NCI-H1417 (cell line): Measurements from ENCODE around the gene TNS4.

Experiments
- DNase-seq, 3 experiments: peaks; one replicate each; lab custom pipeline; 2025; lab: John Stamatoyannopoulos, UW

Gene TNS4

GRCh38 chr17:40457369-40457768, 44.1 kb downstream of the TNS4 start:
- no peak for DNase-seq

- DNase-seq: no peak
These were observed 44.9 kb downstream of the TNS4 start for GRCh38 chr17:40456396-40456951.

GRCh38 chr17:40454613-40454995, 46.8 kb downstream of the TNS4 start:
- peak in 1 of 3 experiments; percentile 15 for DNase-seq

DNA sequence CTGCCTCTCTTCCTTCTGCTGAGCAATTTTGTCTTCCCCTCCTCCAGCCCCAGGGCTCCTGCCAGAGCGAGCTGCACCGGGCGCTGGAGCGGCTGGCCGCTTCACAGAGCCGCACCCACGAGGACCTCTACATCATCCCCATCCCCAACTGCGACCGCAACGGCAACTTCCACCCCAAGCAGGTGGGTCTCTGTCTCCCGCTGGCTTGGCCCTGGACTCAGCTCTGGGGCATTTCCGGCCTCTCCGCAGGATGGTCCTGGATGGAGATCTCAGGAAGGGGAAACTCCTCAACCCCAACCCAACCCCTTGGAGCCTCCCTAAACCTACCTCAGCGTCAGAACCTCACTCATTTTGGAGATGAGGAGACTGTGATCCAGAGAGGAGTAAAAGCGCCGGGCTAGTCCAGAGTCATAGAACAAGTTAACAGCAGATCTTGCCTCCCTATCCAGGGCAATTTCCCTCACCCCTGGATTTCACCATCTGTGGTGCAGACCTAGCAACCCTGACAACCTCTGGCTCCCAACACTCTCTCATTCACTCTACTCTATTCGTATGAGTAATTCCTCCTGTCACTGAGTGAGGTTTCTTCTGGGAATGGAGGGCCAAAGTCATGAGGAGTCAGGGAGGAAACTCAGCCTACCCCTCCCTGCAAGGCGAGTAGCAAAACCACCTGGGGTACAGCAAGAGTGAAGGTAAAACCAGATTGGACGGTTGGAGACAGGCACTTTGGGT, 47.4 kb downstream of the TNS4 start:
- no peak for DNase-seq

DNA sequence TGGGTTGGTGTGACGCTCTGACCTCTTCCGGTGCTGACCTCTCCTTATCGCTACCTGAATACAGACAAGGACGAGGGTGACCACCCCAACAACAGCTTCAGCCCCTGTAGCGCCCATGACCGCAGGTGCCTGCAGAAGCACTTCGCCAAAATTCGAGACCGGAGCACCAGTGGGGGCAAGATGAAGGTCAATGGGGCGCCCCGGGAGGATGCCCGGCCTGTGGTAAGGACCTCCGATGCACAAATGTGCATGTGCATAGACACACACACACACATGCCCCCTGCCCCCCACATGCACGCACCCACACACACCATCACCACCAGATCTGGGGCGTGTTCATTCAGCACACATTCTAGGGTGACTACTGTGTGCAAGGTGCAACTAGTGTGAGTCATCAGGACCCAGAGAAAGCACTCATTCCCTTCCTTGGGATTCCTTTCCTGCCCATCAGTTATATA, 48.5 kb downstream of the TNS4 start:
- no peak for DNase-seq

DNA sequence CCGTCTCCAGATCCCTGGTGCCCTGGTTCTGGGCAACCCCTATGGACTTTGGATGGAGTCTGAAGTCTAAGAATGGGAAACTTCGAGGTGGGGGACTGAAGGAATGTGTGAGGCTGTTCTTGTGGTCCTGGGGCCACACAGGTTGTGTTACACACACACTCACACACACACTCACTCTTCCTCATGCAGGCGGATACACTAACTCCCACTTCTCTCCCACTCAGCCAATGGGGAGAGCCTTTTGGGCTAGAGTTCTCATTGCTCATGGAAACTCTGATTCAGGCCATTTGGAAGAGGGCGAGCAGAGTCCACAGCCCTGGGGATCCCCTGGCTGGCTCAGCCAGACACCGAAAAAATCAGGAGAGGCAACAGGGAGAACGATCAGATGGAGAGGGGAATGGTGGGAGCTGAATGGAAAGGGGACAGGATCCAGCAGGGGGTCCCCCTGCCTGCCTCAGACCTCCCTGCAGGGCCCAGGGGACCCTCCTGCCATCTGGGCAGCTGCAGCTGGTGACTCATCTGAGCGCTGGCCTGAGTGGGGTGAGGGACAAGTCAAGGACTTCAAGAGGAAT, 49.1 kb downstream of the TNS4 start:
- no peak for DNase-seq

- DNase-seq: no peak
These were observed 50.0 kb downstream of the TNS4 start for GRCh38 chr17:40451420-40451819.

DNA sequence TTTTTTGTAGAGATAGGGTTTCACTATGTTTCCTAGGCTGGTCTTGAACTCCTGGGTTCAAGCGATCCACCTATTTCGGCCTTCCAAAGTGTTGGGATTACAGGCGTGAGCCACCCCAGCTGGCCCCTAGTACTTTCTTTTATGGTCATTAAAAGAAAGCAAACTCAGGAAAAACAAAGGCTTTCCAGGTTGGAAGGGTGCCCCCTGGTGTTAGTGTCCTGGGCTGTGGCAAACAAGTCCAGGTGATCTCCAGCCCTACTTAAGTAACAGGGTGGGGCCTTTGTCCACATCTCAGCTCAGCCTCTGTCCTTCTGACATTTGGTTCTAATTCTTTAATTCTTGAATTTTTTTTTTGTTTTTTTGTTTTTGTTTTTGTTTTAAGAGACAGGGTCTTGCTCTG, 51.2 kb downstream of the TNS4 start:
- DNase-seq: peak in 1 of 3 experiments; percentile 26

DNA sequence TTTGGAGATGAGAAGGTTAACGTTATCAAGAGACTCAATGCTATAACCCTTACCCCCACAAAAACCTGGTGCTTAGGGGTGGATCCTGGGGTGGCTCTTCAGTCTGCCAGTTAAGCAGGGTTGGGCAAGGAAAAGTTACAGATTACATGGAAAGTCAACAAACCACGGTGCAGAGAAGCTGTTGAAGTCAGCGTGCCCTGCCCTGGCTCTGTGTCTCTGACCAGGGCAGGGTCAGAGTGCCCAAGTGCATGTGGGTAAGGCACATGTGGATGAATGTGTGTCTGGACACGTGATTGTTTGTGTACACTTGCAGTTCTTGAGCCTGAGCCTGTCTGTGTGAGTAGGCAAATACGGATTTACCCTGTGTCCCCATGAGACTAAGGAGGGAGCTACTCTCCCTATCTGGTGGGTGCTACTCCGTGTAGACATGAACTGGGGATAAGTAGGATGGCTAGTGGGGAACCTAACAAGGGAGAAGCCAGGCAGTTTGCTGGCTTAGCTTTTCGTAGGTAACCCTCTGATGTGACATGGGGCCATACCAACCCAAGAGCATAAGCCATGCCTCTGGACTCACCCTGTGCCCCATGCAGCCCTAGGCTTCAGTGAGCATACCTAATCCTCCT, 52.7 kb downstream of the TNS4 start:
- DNase-seq: no peak

DNA sequence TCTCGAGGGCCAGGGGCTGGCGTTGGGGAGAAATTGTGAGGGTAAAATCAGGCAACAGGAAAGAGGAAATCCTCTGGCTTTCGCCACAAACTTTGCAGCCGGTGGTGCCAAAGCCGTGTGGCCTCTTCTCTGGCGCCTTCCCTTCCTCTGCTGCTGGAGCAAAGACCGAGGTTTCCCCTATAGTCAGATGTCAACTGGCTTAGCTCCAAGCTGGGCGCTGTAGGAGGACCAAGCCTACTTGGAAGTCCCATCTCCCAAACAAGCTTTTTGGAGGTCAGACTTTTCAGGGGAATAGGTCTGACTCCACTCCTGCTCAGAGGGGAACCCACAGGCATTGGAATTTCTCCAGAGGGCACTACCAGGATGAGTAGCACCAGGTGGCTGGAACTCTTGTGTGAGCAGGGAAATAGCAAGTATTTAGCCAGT, 53.2 kb downstream of the TNS4 start:
- no peak for DNase-seq

DNA sequence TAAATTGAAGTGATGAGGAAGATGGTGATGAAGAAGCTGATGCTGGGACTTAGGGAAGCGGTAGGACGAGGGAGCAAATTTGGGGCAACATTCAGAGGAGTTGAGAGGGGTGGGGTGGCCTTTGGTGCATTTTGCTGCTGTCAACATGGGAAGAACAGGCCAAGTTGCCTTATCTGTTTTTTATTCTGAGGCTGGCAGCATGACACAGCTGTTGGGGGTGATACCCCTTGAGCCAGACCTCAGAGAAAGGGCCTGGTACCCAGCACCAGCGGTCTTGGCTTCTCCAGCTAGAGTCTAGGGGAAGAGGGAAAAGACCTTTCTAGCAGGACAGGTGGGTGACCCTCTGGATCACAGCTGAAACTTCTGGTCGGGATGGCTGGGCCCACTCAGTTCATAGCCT, 53.6 kb downstream of the TNS4 start:
- no peak for DNase-seq

GRCh38 chr17:40447148-40447644, 54.2 kb downstream of the TNS4 start:
- DNase-seq: no peak

DNA sequence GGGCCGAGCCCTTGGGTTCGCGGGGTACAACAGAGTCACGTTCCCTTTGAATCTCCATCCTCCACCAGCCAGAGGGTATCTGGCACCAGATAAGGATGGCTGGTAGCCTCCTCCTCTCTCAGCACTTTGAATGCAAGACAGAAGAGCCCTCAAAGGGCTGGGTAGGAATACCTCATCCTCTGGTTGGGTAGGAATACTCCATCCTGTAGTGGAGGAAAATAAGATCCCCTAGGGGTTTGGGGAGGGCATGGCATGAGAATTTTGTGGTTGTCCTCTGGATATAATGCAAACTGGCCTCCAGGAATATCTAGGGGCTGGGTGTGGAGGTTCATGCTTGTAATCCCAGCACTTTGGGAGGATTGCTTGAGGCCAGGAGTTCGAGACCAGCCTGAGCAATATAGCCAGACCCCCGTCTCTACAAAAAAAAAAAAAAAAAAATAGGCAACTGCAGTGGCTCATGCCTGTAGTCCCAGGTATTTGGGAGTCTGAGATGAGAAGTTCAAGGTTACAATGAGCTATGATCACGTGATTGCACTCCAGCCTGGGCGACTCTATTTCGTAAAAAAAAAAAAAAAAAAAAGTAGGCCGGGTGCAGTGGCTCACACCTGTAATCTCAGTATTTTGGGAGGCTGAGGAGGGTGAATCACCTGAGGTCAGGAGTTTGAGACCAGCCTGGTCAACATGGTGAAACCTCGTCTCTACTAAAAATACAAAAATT, 55.5 kb downstream of the TNS4 start:
- no peak for DNase-seq

DNA sequence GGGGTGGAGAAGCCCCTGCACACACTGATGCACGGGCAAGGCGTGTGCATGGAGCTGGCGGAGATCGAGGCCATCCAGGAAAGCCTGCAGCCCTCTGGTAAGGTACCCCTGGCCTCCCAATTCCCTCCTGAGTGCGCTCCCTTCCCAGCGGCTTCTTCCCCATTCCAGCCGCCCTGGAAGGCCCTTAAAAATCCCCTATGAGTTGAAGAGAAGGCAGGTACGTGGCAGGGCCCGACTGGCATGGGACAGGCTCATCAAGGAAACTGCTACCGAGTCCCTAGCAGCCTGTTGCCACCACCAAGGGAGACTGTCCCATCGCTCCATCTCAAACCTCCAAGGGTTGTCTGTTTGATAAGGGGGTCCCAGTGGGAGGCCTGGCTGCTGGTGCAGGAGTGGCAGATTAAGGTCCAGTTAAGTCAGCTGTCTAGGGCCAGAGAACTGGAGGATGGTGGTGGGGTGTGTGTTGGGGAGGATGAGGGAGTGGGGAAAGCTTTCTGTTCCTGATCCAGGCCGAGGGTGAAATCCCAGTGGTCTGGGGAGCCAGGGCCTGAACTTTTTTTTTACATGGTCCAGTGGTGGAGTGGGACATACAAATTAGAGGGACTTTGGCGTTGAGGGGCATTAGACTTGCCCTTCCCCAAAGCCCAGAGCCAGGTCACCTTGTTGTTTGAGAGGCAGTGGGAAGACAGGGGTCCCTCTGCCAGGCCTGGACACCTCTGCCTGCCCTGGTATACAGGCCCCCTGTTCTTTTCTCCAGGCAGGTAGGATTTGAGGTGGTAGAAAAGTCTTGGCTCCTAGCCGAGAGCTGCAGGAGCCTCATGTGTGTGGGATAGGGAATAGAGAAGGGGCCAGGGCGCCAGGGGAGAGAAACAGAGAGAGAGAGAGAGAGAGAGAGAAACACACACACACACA, 57.2 kb downstream of the TNS4 start:
- no peak for DNase-seq

- DNase-seq: peak; percentile 38 to 83 (median 81)
These were observed 58.0 kb downstream of the TNS4 start, which contains the start of gene IGFBP4 for GRCh38 chr17:40443196-40443987. Gene IGFBP4 (plus strand): TSS chr17:40443450. CDS start chr17:40443736, 286 bp downstream.

GRCh38 chr17:40442392-40443195, 58.8 kb downstream of the TNS4 start:
- peak in 1 of 3 experiments; percentile 62 for DNase-seq

GRCh38 chr17:40440166-40440565, 61.3 kb downstream of the TNS4 start:
- DNase-seq: no peak

DNA sequence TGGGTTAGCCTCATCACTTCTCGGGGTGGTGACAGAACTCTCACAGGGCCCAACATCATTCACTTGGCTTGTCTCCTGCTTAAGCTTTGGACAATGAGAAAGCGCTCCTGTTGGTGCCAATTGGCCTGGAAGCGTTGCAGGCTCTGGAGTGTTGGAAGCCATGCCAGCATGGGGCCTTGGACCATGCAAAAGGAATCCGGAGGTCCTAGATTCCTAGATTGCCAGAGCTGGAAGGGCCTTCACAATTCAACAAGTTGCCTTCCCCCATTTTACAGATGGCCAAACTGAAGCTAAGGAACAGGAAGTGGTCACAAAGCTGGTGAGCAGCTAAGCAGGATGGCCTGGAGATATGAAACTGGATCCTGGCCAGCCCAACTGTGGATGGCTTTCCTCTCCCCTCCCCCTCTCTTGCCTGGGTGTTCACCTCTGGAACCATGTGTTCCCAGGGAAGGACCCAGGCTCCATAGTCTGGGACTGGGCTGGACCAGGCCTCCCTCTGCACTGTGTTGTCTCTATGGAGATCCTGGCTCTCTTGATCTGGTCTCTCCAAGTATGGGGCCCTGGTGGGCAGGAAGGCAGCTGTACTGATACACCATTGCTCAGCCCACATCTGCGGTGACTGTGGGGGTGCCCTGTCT, 64.2 kb downstream of the TNS4 start:
- DNase-seq: no peak

GRCh38 chr17:40436636-40437035, 64.8 kb downstream of the TNS4 start:
- DNase-seq: no peak
